GM19452 (cell line): ENCODE results near the gene TMEM42.

Experiments
- ATAC-seq: cut with Tn5 transposase; IDR thresholded peaks from one replicate; pipeline ENCODE4 v1.9.1; 2021; ENCODE audit not compliant: unreplicated experiment

The TMEM42 gene

DNA sequence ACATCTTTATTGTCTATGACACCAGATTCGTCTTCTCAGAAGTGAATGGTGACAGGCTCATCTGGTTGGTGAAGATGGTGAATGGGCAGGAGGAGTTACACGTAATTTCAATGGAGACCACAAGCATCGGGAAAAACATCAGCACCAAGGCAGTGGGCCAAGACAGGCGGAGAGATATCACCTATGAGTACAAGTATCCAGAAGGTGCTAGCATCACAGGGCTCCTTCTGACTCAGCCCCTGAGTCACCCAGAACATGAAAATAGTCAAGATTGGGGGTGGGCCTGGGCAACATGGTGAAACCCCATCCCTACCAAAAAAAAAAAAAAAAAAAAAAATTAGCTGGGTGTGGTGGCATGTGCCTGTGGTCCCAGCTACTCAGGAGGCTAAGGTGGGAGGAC is 45.3 kb downstream of the TMEM42 start:
- ATAC-seq = no peak

DNA sequence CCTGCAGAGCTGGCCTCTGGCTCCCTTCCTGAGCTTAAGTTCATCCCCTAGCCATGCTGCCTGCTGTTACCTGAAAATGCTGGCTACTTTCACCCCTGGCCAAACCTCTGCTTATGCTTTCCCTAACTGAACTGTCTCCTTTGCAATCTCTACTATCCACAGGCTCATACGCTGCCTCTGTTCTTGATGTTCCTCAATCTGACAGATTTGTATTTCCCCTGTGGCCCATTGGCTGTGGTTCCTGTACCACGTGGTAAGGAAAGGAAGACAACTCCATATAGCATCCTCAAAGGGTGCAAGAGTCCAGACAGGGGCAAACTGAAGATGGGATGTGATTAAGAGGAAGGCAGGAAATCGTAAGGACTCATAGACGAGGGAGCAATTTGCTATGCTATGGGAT is 45.9 kb downstream of the TMEM42 start:
- ATAC-seq = no peak

DNA sequence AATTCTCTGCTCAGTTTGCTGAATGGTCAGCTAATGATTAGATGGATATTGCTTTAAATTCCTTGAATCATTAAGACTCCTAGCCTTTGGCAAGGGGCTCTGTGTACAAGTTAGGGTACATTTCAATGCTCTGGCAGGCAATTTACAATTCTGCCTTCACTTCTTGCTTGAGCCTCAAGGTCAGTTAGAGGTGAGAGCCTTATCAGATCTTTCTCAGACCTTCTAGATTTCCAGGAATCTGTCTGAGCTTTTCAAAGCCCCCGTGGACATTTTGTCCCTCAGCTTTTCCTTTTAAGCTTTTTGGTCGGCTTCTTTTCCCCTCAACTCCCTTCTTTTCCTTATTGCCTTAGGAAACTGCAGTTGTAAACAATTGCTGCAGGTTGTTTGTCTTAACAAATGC is 47.4 kb downstream of the TMEM42 start:
- no peak for ATAC-seq

DNA sequence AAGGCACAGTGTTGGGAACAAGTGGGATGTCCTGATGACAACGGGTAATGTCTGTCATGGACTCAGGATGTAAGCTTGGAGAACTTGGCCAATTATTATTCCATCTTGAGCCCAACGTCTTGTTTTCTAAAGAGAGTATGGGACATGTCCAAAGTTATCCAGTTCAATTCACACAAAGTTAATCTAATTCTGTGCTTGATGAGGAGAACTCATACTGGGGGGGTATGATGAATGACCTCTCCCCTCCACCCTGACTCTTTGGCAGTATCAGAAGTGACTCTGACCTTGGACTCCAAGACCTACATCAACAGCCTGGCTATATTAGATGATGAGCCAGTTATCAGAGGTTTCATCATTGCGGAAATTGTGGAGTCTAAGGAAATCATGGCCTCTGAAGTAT is 49.0 kb downstream of the TMEM42 start:
- no peak for ATAC-seq

DNA sequence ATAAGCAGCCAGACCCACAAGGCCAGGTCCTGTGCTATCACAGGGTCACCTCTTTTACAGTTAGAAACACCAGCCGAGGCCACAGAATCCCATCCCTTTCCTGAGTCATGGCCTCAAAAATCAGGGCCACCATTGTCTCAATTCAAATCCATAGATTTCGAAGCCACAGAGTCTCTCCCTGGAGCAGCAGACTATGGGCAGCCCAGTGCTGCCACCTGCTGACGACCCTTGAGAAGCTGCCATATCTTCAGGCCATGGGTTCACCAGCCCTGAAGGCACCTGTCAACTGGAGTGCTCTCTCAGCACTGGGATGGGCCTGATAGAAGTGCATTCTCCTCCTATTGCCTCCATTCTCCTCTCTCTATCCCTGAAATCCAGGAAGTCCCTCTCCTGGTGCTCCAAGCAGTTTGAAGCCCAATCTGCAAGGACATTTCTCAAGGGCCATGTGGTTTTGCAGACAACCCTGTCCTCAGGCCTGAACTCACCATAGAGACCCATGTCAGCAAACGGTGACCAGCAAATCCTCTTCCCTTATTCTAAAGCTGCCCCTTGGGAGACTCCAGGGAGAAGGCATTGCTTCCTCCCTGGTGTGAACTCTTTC is 52.3 kb downstream of the TMEM42 start:
- no peak for ATAC-seq

DNA sequence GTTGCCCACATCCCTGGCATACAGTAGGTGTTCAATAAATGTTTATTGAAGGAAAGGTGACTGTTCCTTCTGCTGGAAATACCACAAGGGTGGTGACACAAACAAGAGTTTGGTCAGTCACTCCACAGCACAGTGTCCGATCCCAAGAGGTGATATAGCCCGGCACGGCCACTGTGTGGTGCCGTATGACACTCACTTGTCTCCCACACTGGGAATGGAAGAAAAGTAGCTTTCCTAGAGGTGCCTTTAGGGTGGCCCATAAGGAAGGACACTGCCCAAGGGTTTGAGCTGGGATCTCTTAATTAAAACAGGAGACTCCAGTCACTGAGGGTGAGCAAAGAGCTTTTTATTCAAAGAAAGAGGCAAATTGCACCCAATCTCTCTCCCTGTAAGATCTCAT is 53.2 kb downstream of the TMEM42 start:
- ATAC-seq = no peak
